Transverse colon (tissue), 4 donors: ENCODE data around the gene NHLH1.

Source experiments
- EP300 ChIP-seq: sonication (generic); formaldehyde crosslinking; IDR thresholded peaks from one replicate; pipeline ENCODE4 v1.6.1; 2017; ENCODE audit warnings: antibody characterized with exemption, low read depth
- POLR2A ChIP-seq: fragments of 450-650 bp; IDR thresholded peaks from one replicate; pipeline ENCODE4 v1.6.1; 2016; ENCODE audit warnings: antibody characterized with exemption, mild to moderate bottlenecking, moderate library complexity
- POLR2AphosphoS5 ChIP-seq, 3 donors: sonication (generic); formaldehyde crosslinking; IDR thresholded peaks; one replicate each; pipeline ENCODE4 v1.6.1; 2016; ENCODE audit warnings: antibody characterized with exemption in 3 of 3
- TF ChIP-seq, protein P1 (sequence below), 5 experiments: fragments of 200-600 bp in 3 of 5; fragments of 450-650 bp in 2 of 5; sonication (generic) in 3 of 5; IDR thresholded peaks; 1 replicate in 2 of 5; 2 replicates in 3 of 5; pipeline ENCODE4 v1.5.1; 2016 to 2017; ENCODE audit warnings: antibody characterized with exemption in 5 of 5, inconsistent platforms in 3 of 5, mild to moderate bottlenecking in 2 of 5, moderate library complexity in 1 of 5

DNA sequence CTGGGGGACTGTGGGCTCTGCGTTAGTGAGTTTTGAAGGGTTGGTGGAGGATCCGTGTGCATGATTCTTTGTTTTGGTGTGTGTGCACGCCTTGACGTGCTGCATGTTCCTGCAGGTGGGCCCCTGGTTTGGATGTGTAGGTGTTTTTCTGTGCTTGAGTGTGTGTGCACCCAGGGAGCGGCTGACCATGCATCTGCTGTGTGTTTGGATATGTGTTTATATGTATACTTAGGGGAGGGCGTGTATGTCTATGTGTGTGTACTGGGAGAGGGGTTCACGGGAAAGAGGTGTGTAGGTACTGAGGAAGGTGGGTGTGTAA, 34.6 kb downstream of the NHLH1 start:
- TF ChIP-seq, protein P1, sequence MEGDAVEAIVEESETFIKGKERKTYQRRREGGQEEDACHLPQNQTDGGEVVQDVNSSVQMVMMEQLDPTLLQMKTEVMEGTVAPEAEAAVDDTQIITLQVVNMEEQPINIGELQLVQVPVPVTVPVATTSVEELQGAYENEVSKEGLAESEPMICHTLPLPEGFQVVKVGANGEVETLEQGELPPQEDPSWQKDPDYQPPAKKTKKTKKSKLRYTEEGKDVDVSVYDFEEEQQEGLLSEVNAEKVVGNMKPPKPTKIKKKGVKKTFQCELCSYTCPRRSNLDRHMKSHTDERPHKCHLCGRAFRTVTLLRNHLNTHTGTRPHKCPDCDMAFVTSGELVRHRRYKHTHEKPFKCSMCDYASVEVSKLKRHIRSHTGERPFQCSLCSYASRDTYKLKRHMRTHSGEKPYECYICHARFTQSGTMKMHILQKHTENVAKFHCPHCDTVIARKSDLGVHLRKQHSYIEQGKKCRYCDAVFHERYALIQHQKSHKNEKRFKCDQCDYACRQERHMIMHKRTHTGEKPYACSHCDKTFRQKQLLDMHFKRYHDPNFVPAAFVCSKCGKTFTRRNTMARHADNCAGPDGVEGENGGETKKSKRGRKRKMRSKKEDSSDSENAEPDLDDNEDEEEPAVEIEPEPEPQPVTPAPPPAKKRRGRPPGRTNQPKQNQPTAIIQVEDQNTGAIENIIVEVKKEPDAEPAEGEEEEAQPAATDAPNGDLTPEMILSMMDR (IDR thresholded peaks at IDR 0.05) = no peak
- TF ChIP-seq POLR2A (no peak), POLR2AphosphoS5 (IDR thresholded peaks at IDR 0.05) (no peak), EP300 (no peak)
